ENCODE results near the gene SI.
"Not testable (repeated sequence)": the region's sequence is repeated elsewhere in the genome, so short reads cannot be mapped to it uniquely, and the experiment has no call there.

The SI gene

GRCh38 chr3:165078293-165078692 is at the start of gene SI:
Gene SI (minus strand): TSS chr3:165078496. CDS start chr3:165076012, 2,484 bp downstream.
- no peak for DNase-seq

- no peak for DNase-seq
These were observed 47.5 kb upstream of the SI start for GRCh38 chr3:165125836-165126235.

- DNase-seq: no peak
These were observed 33.1 kb upstream of the SI start for GRCh38 chr3:165111401-165111800.

GRCh38 chr3:165103616-165104015 is 25.3 kb upstream of the SI start:
- no peak for DNase-seq

- DNase-seq: no peak
These were observed 4.4 kb upstream of the SI start for GRCh38 chr3:165082650-165083049.

GRCh38 chr3:165081183-165081582 is 2.9 kb upstream of the SI start:
- DNase-seq: no peak

- DNase-seq: no peak
These were observed 2.6 kb downstream of the SI start for GRCh38 chr3:165075695-165076094.

- no peak for DNase-seq
These were observed 7.6 kb downstream of the SI start for GRCh38 chr3:165070682-165071081.

GRCh38 chr3:165056510-165056909 is 21.8 kb downstream of the SI start:
- no peak for DNase-seq

- DNase-seq: no peak
These were observed 38.1 kb downstream of the SI start for GRCh38 chr3:165040186-165040585.

GRCh38 chr3:165011557-165011956 is 66.7 kb downstream of the SI start:
- DNase-seq: no peak

GRCh38 chr3:164984947-164985346 is 93.3 kb downstream of the SI start:
- DNase-seq: no peak

GRCh38 chr3:164962610-164963009 is 115.7 kb downstream of the SI start:
- DNase-seq: no peak

- DNase-seq: no peak
These were observed 125.3 kb downstream of the SI start for GRCh38 chr3:164952966-164953365.

GRCh38 chr3:164951403-164951802 is 126.9 kb downstream of the SI start:
- DNase-seq: not testable (repeated sequence)

GRCh38 chr3:164940745-164941144 is 137.6 kb downstream of the SI start:
- DNase-seq: no peak

- no peak for DNase-seq
These were observed 148.7 kb downstream of the SI start for GRCh38 chr3:164929642-164930041.

Data from CD4-positive, alpha-beta T cell treated with Interleukin-10 for 1 hour (primary cell).